ENCODE data around the gene DMXL1.

DMXL1 gene

GRCh38 chr5:119187776-119188529 is 117.1 kb downstream of the DMXL1 start:
- Mint-ChIP-seq H3K9me3 (no peaks in the 10 kb centered on the region), H3K36me3 (no peaks in the 10 kb centered on the region), H3K4me3 (no peak overlapping the region), H3K27ac (peak overlapping the region; percentile 60), H3K4me1 (peaks cover 13% of the 10 kb centered on the region)
- DNase-seq (ENCODE audit: low spot score in 2 of 2) (no peak), ATAC-seq (no peak)

GRCh38 chr5:119190470-119191095 is 119.7 kb downstream of the DMXL1 start:
- Mint-ChIP-seq H3K4me1 (peaks cover 13% of the 10 kb centered on the region), H3K4me3 (no peak overlapping the region), H3K27ac (no peak overlapping the region), H3K9me3 (no peaks in the 10 kb centered on the region), H3K36me3 (peaks cover 14% of the 10 kb centered on the region)
- DNase-seq (ENCODE audit: low spot score in 2 of 2) (no peak), ATAC-seq (no peak)

- ATAC-seq (no peak), DNase-seq (ENCODE audit: low spot score in 2 of 2) (no peak)
- Mint-ChIP-seq H3K9me3 (no peaks in the 10 kb centered on the region), H3K4me1 (peaks cover 8% of the 10 kb centered on the region), H3K27ac (no peak overlapping the region), H3K4me3 (no peak overlapping the region), H3K36me3 (peaks cover 14% of the 10 kb centered on the region)
Observed at GRCh38 chr5:119191944-119192343, 121.1 kb downstream of the DMXL1 start.

- no peak overlapping the region for H3K4me3 Mint-ChIP-seq
- no peak overlapping the region for H3K27ac Mint-ChIP-seq
- peaks cover 52% of the 10 kb centered on the region for H3K36me3 Mint-ChIP-seq
- no peaks in the 10 kb centered on the region for H3K9me3 Mint-ChIP-seq
- peaks cover 7% of the 10 kb centered on the region for H3K4me1 Mint-ChIP-seq
- DNase-seq (ENCODE audit: low spot score in 2 of 2), result no peak
- ATAC-seq, result no peak
Observed at GRCh38 chr5:119200795-119201194, 129.9 kb downstream of the DMXL1 start.

GRCh38 chr5:119207105-119207504 is 136.2 kb downstream of the DMXL1 start:
- H3K9me3 Mint-ChIP-seq, result no peaks in the 10 kb centered on the region
- DNase-seq (ENCODE audit: low spot score in 2 of 2) (no peak), ATAC-seq (no peak)
- H3K36me3 Mint-ChIP-seq, result peaks cover 30% of the 10 kb centered on the region
- H3K27ac Mint-ChIP-seq, result no peak overlapping the region
- H3K4me3 Mint-ChIP-seq, result no peak overlapping the region
- H3K4me1 Mint-ChIP-seq, result no peaks in the 10 kb centered on the region

- no peak overlapping the region for H3K4me3 Mint-ChIP-seq
- no peaks in the 10 kb centered on the region for H3K4me1 Mint-ChIP-seq
- no peak overlapping the region for H3K27ac Mint-ChIP-seq
- DNase-seq (ENCODE audit: low spot score in 2 of 2) (no peak), ATAC-seq (no peak)
- peaks cover 7% of the 10 kb centered on the region for H3K36me3 Mint-ChIP-seq
- no peaks in the 10 kb centered on the region for H3K9me3 Mint-ChIP-seq
Observed at GRCh38 chr5:119212026-119212425, 141.1 kb downstream of the DMXL1 start.

- ATAC-seq (no peak), DNase-seq (ENCODE audit: low spot score in 2 of 2) (no peak)
- no peaks in the 10 kb centered on the region for H3K9me3 Mint-ChIP-seq
- no peak overlapping the region for H3K27ac Mint-ChIP-seq
- no peaks in the 10 kb centered on the region for H3K4me1 Mint-ChIP-seq
- H3K4me3 Mint-ChIP-seq, result no peak overlapping the region
- peaks cover 7% of the 10 kb centered on the region for H3K36me3 Mint-ChIP-seq
Observed at GRCh38 chr5:119212676-119213075, 141.8 kb downstream of the DMXL1 start.

- H3K27ac Mint-ChIP-seq, result no peak overlapping the region
- no peaks in the 10 kb centered on the region for H3K9me3 Mint-ChIP-seq
- H3K4me3 Mint-ChIP-seq, result no peak overlapping the region
- ATAC-seq (no peak), DNase-seq (ENCODE audit: low spot score in 2 of 2) (no peak)
- H3K4me1 Mint-ChIP-seq, result no peaks in the 10 kb centered on the region
- H3K36me3 Mint-ChIP-seq, result peaks cover 23% of the 10 kb centered on the region
Observed at GRCh38 chr5:119217183-119217582, 146.3 kb downstream of the DMXL1 start.

- Mint-ChIP-seq H3K27ac (no peak overlapping the region), H3K36me3 (peaks cover 29% of the 10 kb centered on the region), H3K4me1 (no peaks in the 10 kb centered on the region), H3K9me3 (no peaks in the 10 kb centered on the region), H3K4me3 (no peak overlapping the region)
- DNase-seq (ENCODE audit: low spot score in 2 of 2), result no peak
- ATAC-seq, result no peak
Observed at GRCh38 chr5:119218830-119219782, 148.2 kb downstream of the DMXL1 start.

GRCh38 chr5:119220576-119221197 is 149.8 kb downstream of the DMXL1 start:
- Mint-ChIP-seq H3K36me3 (peaks cover 38% of the 10 kb centered on the region), H3K4me3 (no peak overlapping the region), H3K9me3 (no peaks in the 10 kb centered on the region), H3K27ac (no peak overlapping the region), H3K4me1 (no peaks in the 10 kb centered on the region)
- ATAC-seq, result no peak
- no peak for DNase-seq (ENCODE audit: low spot score in 2 of 2)

- Mint-ChIP-seq H3K9me3 (no peaks in the 10 kb centered on the region), H3K4me1 (no peaks in the 10 kb centered on the region), H3K27ac (no peak overlapping the region), H3K36me3 (peaks cover 38% of the 10 kb centered on the region), H3K4me3 (no peak overlapping the region)
- ATAC-seq, result no peak
- no peak for DNase-seq (ENCODE audit: low spot score in 2 of 2)
Observed at GRCh38 chr5:119221330-119221729, 150.4 kb downstream of the DMXL1 start.

- ATAC-seq (no peak), DNase-seq (ENCODE audit: low spot score in 2 of 2) (no peak)
- peaks cover 26% of the 10 kb centered on the region for H3K36me3 Mint-ChIP-seq
- no peak overlapping the region for H3K4me3 Mint-ChIP-seq
- H3K9me3 Mint-ChIP-seq, result no peaks in the 10 kb centered on the region
- no peak overlapping the region for H3K27ac Mint-ChIP-seq
- H3K4me1 Mint-ChIP-seq, result no peaks in the 10 kb centered on the region
Observed at GRCh38 chr5:119229950-119230349, 159.1 kb downstream of the DMXL1 start.

GRCh38 chr5:119238265-119239118 is 167.6 kb downstream of the DMXL1 start:
- Mint-ChIP-seq H3K4me1 (no peaks in the 10 kb centered on the region), H3K4me3 (no peak overlapping the region), H3K36me3 (peaks cover 18% of the 10 kb centered on the region), H3K27ac (no peak overlapping the region), H3K9me3 (no peaks in the 10 kb centered on the region)
- no peak for ATAC-seq
- DNase-seq (ENCODE audit: low spot score in 2 of 2), result no peak

GRCh38 chr5:119239119-119239417 is 168.2 kb downstream of the DMXL1 start:
- Mint-ChIP-seq H3K4me3 (no peak overlapping the region), H3K27ac (no peak overlapping the region)

More at GRCh38 chr5:119239119-119239417, 168.2 kb downstream of the DMXL1 start:
- Mint-ChIP-seq H3K4me1 (no peaks in the 10 kb centered on the region), H3K36me3 (peaks cover 12% of the 10 kb centered on the region), H3K9me3 (no peaks in the 10 kb centered on the region)
- ATAC-seq, result no peak
- DNase-seq (ENCODE audit: low spot score in 2 of 2), result no peak

Data from stimulated activated effector memory CD8-positive, alpha-beta T cell treated with anti-CD3 and anti-CD28 coated beads, Interleukin-12 subunit alpha, Interleukin-12 subunit beta, amount 100 ng/mL, for 72 hours (primary cell).